Measurements from ENCODE around the gene AHCY. TPM values are rescaled to one million over a fixed set of nuclear protein-coding genes. Genes with fewer than 3 reads are reported as not detected.

Gene AHCY
- total RNA-seq, 1 experiment from 2014 or later, result 350 TPM

GRCh38 chr20:34250005-34250404 lies 53.1 kb downstream of the AHCY start:
- BruUV-seq (replicated peaks), result no TSS peak
- ChIA-PET RAD21 (ENCODE audit: low non-redundant PET in 1 of 2, low total read pairs in 2 of 2, uncharacterized antibody in 2 of 2, unreplicated experiment in 2 of 2) (no interaction called here), CTCF (no interaction called here), POLR2A (no interaction called here)
- DNase-seq (ENCODE audit: low read depth, low spot score) (no peak), ATAC-seq (no peak)
- Histone ChIP-seq H3K9me2 (ENCODE audit: insufficient read depth) (no peaks in the 10 kb centered on the region), H4K20me1 (ENCODE audit: insufficient read depth) (no peaks in the 10 kb centered on the region), H3K27me3 (ENCODE audit: insufficient read depth, low read length) (no peaks in the 10 kb centered on the region), H2AFZ (ENCODE audit: low read depth, low read length, poor library complexity, severe bottlenecking) (no peak overlapping the region), H3K4me3 (replicated peaks in 1 of 2; ENCODE audit: low read depth in 1 of 2, low read length in 2 of 2) (no peak overlapping the region), H3K27ac (ENCODE audit: low read depth, low read length) (no peak overlapping the region), H3K9ac (ENCODE audit: low read length) (no peak overlapping the region), H3K79me2 (ENCODE audit: insufficient read depth, low read length) (no peaks in the 10 kb centered on the region), H3K9me3 (ENCODE audit: control insufficient read depth in 1 of 2, insufficient read depth in 1 of 2, low read depth in 1 of 2, low read length in 2 of 2) (no peaks in the 10 kb centered on the region), H3K4me1 (ENCODE audit: control insufficient read depth in 1 of 2, insufficient read depth in 2 of 2, low read length in 2 of 2) (peaks cover 4 to 14% of the 10 kb centered on the region in 2 experiments; a peak in 3 of 4 replicates), H3K36me3 (ENCODE audit: control insufficient read depth in 1 of 2, insufficient read depth in 2 of 2, low read length in 2 of 2) (no peaks in the 10 kb centered on the region), H3K4me2 (ENCODE audit: low read length) (no peak overlapping the region)
- intact Hi-C loops (cut with micrococcal nuclease), result no loop called here
- TF ChIP-seq EZH2 (IDR thresholded peaks at IDR 0.05) (no peak), MAX (IDR thresholded peaks at IDR 0.05) (no peak), POLR2AphosphoS5 (IDR thresholded peaks at IDR 0.05; ENCODE audit: low read depth, low read length) (no peak)

- CTCF ChIA-PET, result no interaction called here
- DNase-seq (ENCODE audit: low read depth, low spot score), result no peak
These were observed 53.9 kb downstream of the AHCY start for GRCh38 chr20:34249291-34249690.

More at GRCh38 chr20:34249291-34249690, 53.9 kb downstream of the AHCY start:
- H3K27me3 ChIP-seq (ENCODE audit: insufficient read depth, low read length), result no peaks in the 10 kb centered on the region
- no peaks in the 10 kb centered on the region for H3K36me3 ChIP-seq (ENCODE audit: control insufficient read depth in 1 of 2, insufficient read depth in 2 of 2, low read length in 2 of 2)
- H3K4me2 ChIP-seq (ENCODE audit: low read length), result no peak overlapping the region
- TF ChIP-seq SIN3A (IDR thresholded peaks at IDR 0.05; ENCODE audit: low read depth) (no peak), JUND (IDR thresholded peaks at IDR 0.05) (no peak), ATF3 (IDR thresholded peaks at IDR 0.05) (no peak), SRF (IDR thresholded peaks at IDR 0.05; ENCODE audit: low read depth) (no peak), ZFX (IDR thresholded peaks at IDR 0.05) (no peak), FOSL1 (IDR thresholded peaks at IDR 0.05; ENCODE audit: low read depth) (no peak), POLR2A (IDR thresholded peaks at IDR 0.05; ENCODE audit: borderline replicate concordance, extremely low read depth, insufficient read depth, insufficient read length) (no peak), YY1 (IDR thresholded peaks at IDR 0.05; ENCODE audit: extremely low read depth, insufficient replicate concordance, low read depth, low read length) (no peak)
- peaks cover 4 to 14% of the 10 kb centered on the region in 2 experiments; a peak in 3 of 4 replicates for H3K4me1 ChIP-seq (ENCODE audit: control insufficient read depth in 1 of 2, insufficient read depth in 2 of 2, low read length in 2 of 2)
- no peaks in the 10 kb centered on the region for H4K20me1 ChIP-seq (ENCODE audit: insufficient read depth)
- H3K79me2 ChIP-seq (ENCODE audit: insufficient read depth, low read length), result no peaks in the 10 kb centered on the region
- ChIA-PET RAD21 (ENCODE audit: low non-redundant PET in 1 of 2, low total read pairs in 2 of 2, uncharacterized antibody in 2 of 2, unreplicated experiment in 2 of 2) (no interaction called here), POLR2A (no interaction called here)
- H3K4me3 ChIP-seq (replicated peaks in 1 of 2; ENCODE audit: low read depth in 1 of 2, low read length in 2 of 2), result no peak overlapping the region
- no peaks in the 10 kb centered on the region for H3K9me2 ChIP-seq (ENCODE audit: insufficient read depth)
- ATAC-seq, result no peak
- H2AFZ ChIP-seq (ENCODE audit: low read depth, low read length, poor library complexity, severe bottlenecking), result no peak overlapping the region
- no peak overlapping the region for H3K9ac ChIP-seq (ENCODE audit: low read length)
- BruUV-seq (replicated peaks), result no TSS peak
- no peak overlapping the region for H3K27ac ChIP-seq (ENCODE audit: low read depth, low read length)
- intact Hi-C loops (cut with micrococcal nuclease), result no loop called here
- no peaks in the 10 kb centered on the region for H3K9me3 ChIP-seq (ENCODE audit: control insufficient read depth in 1 of 2, insufficient read depth in 1 of 2, low read depth in 1 of 2, low read length in 2 of 2)

All from HCT116 (cell line).